Subcutaneous abdominal adipose tissue (tissue), 5 donors: ENCODE measurements around the gene SYT10.

Experiments used
- H3K27ac ChIP-seq: one replicate; pipeline ENCODE4 v1.7.0; 2013; ENCODE audit warnings: low read depth, mild to moderate bottlenecking, inconsistent platforms, low read length, moderate library complexity
- H3K27me3 ChIP-seq, 5 donors: one replicate each; pipeline ENCODE4 v1.7.0; 2013; ENCODE audit warnings: low read length in 5 of 5, inconsistent platforms in 1 of 5; ENCODE audit not compliant: control insufficient read depth in 5 of 5, insufficient read depth in 4 of 5
- H3K36me3 ChIP-seq, 5 donors: one replicate each; pipeline ENCODE4 v1.7.0; 2013; ENCODE audit warnings: low read length in 5 of 5; ENCODE audit not compliant: control insufficient read depth in 5 of 5, insufficient read depth in 5 of 5
- H3K4me1 ChIP-seq, 5 donors: one replicate each; pipeline ENCODE4 v1.7.0; 2013; ENCODE audit warnings: low read length in 5 of 5, mild to moderate bottlenecking in 3 of 5, moderate library complexity in 1 of 5; ENCODE audit not compliant: control insufficient read depth in 5 of 5, insufficient read depth in 5 of 5
- H3K4me3 ChIP-seq, 5 donors: one replicate each; pipeline ENCODE4 v1.7.0; 2013; ENCODE audit warnings: low read length in 5 of 5, low read depth in 1 of 5
- H3K9ac ChIP-seq, 5 donors: one replicate each; pipeline ENCODE4 v1.7.0; 2013; ENCODE audit warnings: low read length in 5 of 5, mild to moderate bottlenecking in 4 of 5, moderate library complexity in 3 of 5
- H3K9me3 ChIP-seq, 5 donors: one replicate each; pipeline ENCODE4 v1.7.0; 2013; ENCODE audit warnings: low read length in 5 of 5; ENCODE audit not compliant: control insufficient read depth in 5 of 5
- donor health status: healthy.
- donor health status: healthy.
- donor health status: healthy.
- donor health status: healthy.
- donor health status: healthy.

The SYT10 gene, protein sequence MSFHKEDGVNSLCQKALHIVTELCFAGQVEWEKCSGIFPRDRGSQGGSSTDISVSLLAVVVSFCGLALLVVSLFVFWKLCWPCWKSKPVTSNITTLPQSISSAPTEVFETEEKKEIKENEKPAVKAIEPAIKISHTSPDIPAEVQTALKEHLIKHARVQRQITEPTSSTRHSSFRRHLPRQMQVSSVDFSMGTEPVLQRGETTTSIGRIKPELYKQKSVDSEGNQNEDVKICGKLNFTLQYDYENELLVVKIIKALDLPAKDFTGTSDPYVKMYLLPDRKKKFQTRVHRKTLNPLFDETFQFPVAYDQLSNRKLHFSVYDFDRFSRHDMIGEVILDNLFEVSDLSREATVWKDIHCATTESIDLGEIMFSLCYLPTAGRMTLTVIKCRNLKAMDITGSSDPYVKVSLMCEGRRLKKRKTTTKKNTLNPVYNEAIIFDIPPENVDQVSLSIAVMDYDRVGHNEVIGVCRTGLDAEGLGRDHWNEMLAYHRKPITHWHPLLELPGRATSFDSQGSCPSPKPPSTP

GRCh38 chr12:33439587-33440011 lies at the start of gene SYT10:
TSS of gene SYT10 (minus strand) at chr12:33439819. CDS start at chr12:33439522, 297 bp downstream.
- Histone ChIP-seq H3K27ac (no peak within 1 kb of the TSS), H3K4me1 (peaks cover 0 to 14% (median 12%) of the 10 kb centered on the region in 5 donors), H3K9ac (no peak within 1 kb of the TSS), H3K36me3 (no peaks in the 10 kb centered on the region), H3K4me3 (peak within 1 kb of the TSS; percentile 65 to 81 (median 78)), H3K9me3 (no peaks in the 10 kb centered on the region), H3K27me3 (peaks cover 16 to 24% (median 22%) of the 10 kb centered on the region in 5 donors)

GRCh38 chr12:33488036-33488435 lies 48.4 kb upstream of the SYT10 start:
- H3K9ac ChIP-seq = no peak overlapping the region
- no peaks in the 10 kb centered on the region for H3K4me1 ChIP-seq
- no peak overlapping the region for H3K4me3 ChIP-seq
- H3K27me3 ChIP-seq = no peaks in the 10 kb centered on the region
- H3K9me3 ChIP-seq = peaks cover 0 to 7% (median 4%) of the 10 kb centered on the region in 5 donors
- no peaks in the 10 kb centered on the region for H3K36me3 ChIP-seq
- H3K27ac ChIP-seq = no peak overlapping the region

DNA sequence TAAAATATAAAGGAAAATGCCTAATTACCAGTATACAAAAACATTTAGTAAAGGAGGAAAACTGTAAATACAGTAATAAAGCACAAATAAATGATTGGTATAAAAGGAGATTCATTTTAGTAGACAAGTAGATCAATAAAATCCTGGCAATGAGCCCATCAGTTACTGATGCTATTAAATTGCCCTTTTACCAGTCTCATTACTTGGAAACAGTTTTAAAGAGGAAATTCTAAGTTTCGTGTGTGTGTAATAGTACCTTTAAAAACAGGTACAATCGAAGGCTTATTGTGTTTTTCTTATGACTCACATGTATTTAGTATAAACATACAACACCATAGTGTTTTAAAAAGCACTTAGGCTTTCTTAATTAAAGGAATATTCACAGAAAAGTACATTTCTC lies 46.4 kb upstream of the SYT10 start:
- no peaks in the 10 kb centered on the region for H3K27me3 ChIP-seq
- H3K9me3 ChIP-seq = no peaks in the 10 kb centered on the region
- H3K27ac ChIP-seq = no peak overlapping the region
- H3K36me3 ChIP-seq = no peaks in the 10 kb centered on the region
- no peak overlapping the region for H3K9ac ChIP-seq
- H3K4me3 ChIP-seq = no peak overlapping the region
- no peaks in the 10 kb centered on the region for H3K4me1 ChIP-seq

DNA sequence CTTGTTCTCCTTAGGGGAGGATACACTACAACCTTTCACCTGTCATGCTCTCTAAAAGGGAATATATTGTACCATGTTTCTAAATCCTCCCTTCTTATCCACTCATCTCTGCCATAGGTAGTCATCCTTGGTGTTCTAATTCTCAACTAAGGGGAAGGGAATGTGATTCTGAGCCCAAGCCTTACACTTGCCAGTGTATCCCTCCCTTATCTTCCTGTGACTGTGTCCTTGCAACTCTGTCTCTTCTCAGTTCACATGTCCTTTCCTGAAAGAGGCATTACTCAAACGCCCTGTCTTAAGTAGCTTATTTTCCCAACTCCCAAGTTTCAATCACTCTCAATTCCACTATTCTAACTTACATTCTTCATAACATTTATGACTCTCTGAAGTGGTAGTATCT lies 44.5 kb upstream of the SYT10 start:
- Histone ChIP-seq H3K9ac (no peak overlapping the region), H3K36me3 (no peaks in the 10 kb centered on the region), H3K4me3 (no peak overlapping the region), H3K27me3 (no peaks in the 10 kb centered on the region), H3K9me3 (peaks cover 0 to 2% (median 0%) of the 10 kb centered on the region in 5 donors), H3K27ac (no peak overlapping the region), H3K4me1 (no peaks in the 10 kb centered on the region)

DNA sequence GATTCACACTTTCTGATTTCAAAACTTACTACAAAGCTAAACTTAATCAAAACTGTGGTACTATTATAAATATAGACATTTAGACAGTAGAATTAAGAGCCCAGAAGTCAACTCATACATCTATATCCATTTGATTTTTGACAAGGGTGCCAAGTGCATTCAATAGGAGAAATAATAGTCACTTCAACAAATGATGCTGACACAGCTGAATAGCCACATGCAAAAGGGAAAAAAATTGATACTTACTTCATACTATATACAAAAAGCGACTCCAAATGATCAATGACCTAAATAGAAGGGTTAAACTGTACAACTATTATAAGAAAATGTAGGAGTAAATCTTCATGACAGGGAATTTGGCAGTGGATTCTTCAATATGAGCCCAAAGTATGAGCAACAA lies 40.7 kb upstream of the SYT10 start:
- Histone ChIP-seq H3K4me1 (peaks cover 0 to 7% (median 0%) of the 10 kb centered on the region in 5 donors), H3K9ac (no peak overlapping the region), H3K4me3 (no peak overlapping the region), H3K36me3 (no peaks in the 10 kb centered on the region), H3K27ac (no peak overlapping the region), H3K9me3 (peaks cover 0 to 5% (median 2%) of the 10 kb centered on the region in 5 donors), H3K27me3 (no peaks in the 10 kb centered on the region)

- Histone ChIP-seq H3K9ac (no peak overlapping the region), H3K4me3 (no peak overlapping the region), H3K9me3 (peaks cover 0 to 5% (median 2%) of the 10 kb centered on the region in 5 donors), H3K27me3 (no peaks in the 10 kb centered on the region), H3K27ac (no peak overlapping the region), H3K36me3 (no peaks in the 10 kb centered on the region), H3K4me1 (peaks cover 0 to 7% (median 0%) of the 10 kb centered on the region in 5 donors)
Measured at GRCh38 chr12:33476058-33476457, 36.4 kb upstream of the SYT10 start.

DNA sequence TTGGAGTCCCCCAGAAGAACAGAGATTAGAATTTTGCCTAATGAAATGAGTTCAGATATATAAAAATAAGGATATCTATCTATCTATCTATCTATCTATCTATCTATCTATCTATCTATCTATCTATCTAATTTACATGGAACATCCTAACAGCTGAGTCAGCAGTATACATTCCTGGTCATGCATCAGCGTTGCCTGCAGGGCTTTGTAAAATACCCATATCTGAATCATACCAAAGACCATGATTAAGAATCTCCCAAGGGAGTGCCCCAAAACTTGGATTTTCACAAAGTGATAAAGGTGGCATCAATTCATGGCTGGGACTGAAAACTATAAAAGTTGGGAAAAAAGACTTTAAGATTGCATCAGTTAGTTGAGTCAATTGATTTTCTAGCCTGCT lies 32.7 kb upstream of the SYT10 start:
- Histone ChIP-seq H3K4me3 (no peak overlapping the region), H3K27ac (no peak overlapping the region), H3K4me1 (peaks cover 0 to 7% (median 0%) of the 10 kb centered on the region in 5 donors), H3K27me3 (no peaks in the 10 kb centered on the region), H3K9me3 (peaks cover 0 to 5% (median 0%) of the 10 kb centered on the region in 5 donors), H3K36me3 (no peaks in the 10 kb centered on the region), H3K9ac (no peak overlapping the region)

DNA sequence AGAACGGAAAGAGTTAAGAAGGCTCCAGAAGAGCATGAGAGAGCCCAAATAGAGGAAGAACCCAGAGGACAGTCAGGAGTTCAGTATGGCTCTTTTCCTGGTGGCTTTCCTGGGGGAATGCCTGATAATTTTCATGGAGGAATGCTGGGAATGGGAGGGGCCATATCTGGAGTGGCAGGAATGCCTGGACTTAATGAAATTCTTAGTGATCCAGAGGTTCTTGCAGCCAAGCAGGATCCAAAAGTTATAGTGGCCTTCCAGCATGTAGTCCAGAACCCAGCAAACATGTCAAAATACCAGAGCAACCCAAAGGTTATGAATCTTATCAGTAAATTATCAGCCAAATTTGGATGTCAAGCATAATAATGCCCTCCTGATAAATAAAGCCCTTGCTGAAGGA lies 15.5 kb upstream of the SYT10 start:
- H3K36me3 ChIP-seq = no peaks in the 10 kb centered on the region
- no peaks in the 10 kb centered on the region for H3K27me3 ChIP-seq
- H3K27ac ChIP-seq = no peak overlapping the region
- H3K9me3 ChIP-seq = no peaks in the 10 kb centered on the region
- no peaks in the 10 kb centered on the region for H3K4me1 ChIP-seq
- no peak overlapping the region for H3K9ac ChIP-seq
- no peak overlapping the region for H3K4me3 ChIP-seq

DNA sequence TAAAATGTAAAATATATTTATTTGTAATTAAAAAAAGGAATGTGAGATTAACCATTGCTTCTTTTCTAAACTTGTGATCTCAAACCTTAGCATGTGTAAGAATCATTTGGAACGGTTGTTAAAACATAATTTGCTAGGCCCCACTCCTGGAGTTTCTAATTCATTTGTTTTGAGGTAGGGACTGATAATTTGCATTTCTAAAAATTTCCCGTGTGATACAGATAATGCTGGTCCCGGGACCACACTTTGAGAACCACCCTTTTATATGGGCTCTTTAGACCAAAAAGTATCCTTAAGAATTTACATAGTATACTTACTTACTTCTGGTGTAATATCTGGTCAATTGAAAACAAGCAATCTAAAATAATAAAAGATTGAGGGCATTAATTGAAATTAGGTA lies 10.9 kb upstream of the SYT10 start:
- Histone ChIP-seq H3K4me1 (no peaks in the 10 kb centered on the region), H3K4me3 (no peak overlapping the region), H3K27ac (no peak overlapping the region), H3K27me3 (no peaks in the 10 kb centered on the region), H3K36me3 (no peaks in the 10 kb centered on the region), H3K9me3 (no peaks in the 10 kb centered on the region), H3K9ac (no peak overlapping the region)

DNA sequence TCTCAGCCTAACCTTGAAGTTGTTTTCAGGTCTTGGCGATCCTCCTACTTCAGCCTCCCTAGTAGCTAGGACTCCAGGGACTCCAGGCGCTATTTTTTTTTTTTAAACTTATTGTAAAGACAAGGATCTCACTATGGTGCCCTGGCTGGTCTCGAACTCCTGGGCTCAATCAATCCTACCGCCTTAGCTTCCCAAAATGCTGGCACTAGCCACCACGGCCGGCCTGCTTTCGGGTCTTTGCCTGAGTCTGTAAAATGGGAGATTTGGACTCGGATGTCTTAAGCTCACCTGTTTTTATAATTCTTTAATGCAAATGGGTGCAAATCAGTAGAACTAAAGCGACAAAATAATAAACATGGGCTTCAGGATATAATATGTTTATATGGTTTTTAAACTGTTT lies 858 bp upstream of the SYT10 start:
- Histone ChIP-seq H3K36me3 (no peaks in the 10 kb centered on the region), H3K4me1 (peaks cover 0 to 14% (median 12%) of the 10 kb centered on the region in 5 donors), H3K9ac (no peak overlapping the region), H3K9me3 (no peaks in the 10 kb centered on the region), H3K4me3 (no peak overlapping the region), H3K27me3 (peaks cover 16 to 24% (median 22%) of the 10 kb centered on the region in 5 donors), H3K27ac (no peak overlapping the region)
